Trophoblast cell (in vitro differentiated cells and primary cell): ENCODE data around the gene TM2D3.

ENCODE experiments used
- DNase-seq, 2 donors: peaks; one replicate each; pipeline ENCODE4 v3.0.0-alpha.2; 2016
- H2AFZ ChIP-seq: 2 replicates; pipeline ENCODE4 v1.6.1; 2013; ENCODE audit warnings: low read length, moderate library complexity, mild to moderate bottlenecking; ENCODE audit not compliant: insufficient read depth, poor library complexity
- H2AK5ac ChIP-seq: 2 replicates; pipeline ENCODE4 v1.6.1; 2013; ENCODE audit warnings: mild to moderate bottlenecking, low read length
- H2BK120ac ChIP-seq: 2 replicates; pipeline ENCODE4 v1.6.1; 2013; ENCODE audit warnings: low read length, mild to moderate bottlenecking, moderate library complexity; ENCODE audit not compliant: insufficient read depth, poor library complexity
- H2BK12ac ChIP-seq: 2 replicates; pipeline ENCODE4 v1.6.1; 2013; ENCODE audit warnings: mild to moderate bottlenecking, low read length, moderate library complexity
- H2BK5ac ChIP-seq: 2 replicates; pipeline ENCODE4 v1.6.1; 2013; ENCODE audit warnings: low read length, low read depth, moderate library complexity, mild to moderate bottlenecking; ENCODE audit not compliant: poor library complexity
- H3K14ac ChIP-seq: 2 replicates; pipeline ENCODE4 v1.6.1; 2013; ENCODE audit warnings: mild to moderate bottlenecking, low read length
- H3K18ac ChIP-seq: 2 replicates; pipeline ENCODE4 v1.6.1; 2013; ENCODE audit warnings: mild to moderate bottlenecking, low read length
- H3K23ac ChIP-seq: 2 replicates; pipeline ENCODE4 v1.6.1; 2013; ENCODE audit warnings: low read length
- H3K27ac ChIP-seq: 2 replicates; pipeline ENCODE4 v1.5.1; 2013; ENCODE audit warnings: low read depth, mild to moderate bottlenecking, inconsistent platforms, low read length, moderate library complexity
- H3K27me3 ChIP-seq: 2 replicates; pipeline ENCODE4 v1.6.1; 2013; ENCODE audit warnings: inconsistent platforms, mild to moderate bottlenecking, low read length, moderate library complexity; ENCODE audit not compliant: insufficient read depth
- H3K36me3 ChIP-seq, 2 experiments: 1 replicate in 1 of 2; 2 replicates in 1 of 2; pipeline ENCODE4 v1.6.1; 2013; ENCODE audit warnings: low read length in 2 of 2, mild to moderate bottlenecking in 2 of 2, moderate library complexity in 1 of 2; ENCODE audit not compliant: insufficient read depth in 2 of 2, control insufficient read depth in 1 of 2
- H3K4ac ChIP-seq: 2 replicates; pipeline ENCODE4 v1.6.1; 2013; ENCODE audit warnings: low read depth, mild to moderate bottlenecking, low read length, moderate library complexity
- H3K4me1 ChIP-seq, 2 experiments: 1 replicate in 1 of 2; 2 replicates in 1 of 2; pipeline ENCODE4 v1.6.1; 2013; ENCODE audit warnings: low read length in 2 of 2, mild to moderate bottlenecking in 2 of 2, moderate library complexity in 1 of 2; ENCODE audit not compliant: insufficient read depth in 2 of 2, control insufficient read depth in 1 of 2
- H3K4me2 ChIP-seq: 2 replicates; pipeline ENCODE4 v1.6.1; 2013; ENCODE audit warnings: inconsistent platforms, mild to moderate bottlenecking, low read length, moderate library complexity
- H3K4me3 ChIP-seq: 2 replicates; pipeline ENCODE4 v1.5.1; 2013; ENCODE audit warnings: mild to moderate bottlenecking, low read depth, low read length, inconsistent platforms
- H3K79me1 ChIP-seq: one replicate; pipeline ENCODE4 v1.6.1; 2013; ENCODE audit warnings: low read length
- H3K79me2 ChIP-seq: 2 replicates; pipeline ENCODE4 v1.6.1; 2013; ENCODE audit warnings: low read length, mild to moderate bottlenecking; ENCODE audit not compliant: control insufficient read depth, insufficient read depth, poor library complexity
- H3K9ac ChIP-seq: 2 replicates; pipeline ENCODE4 v1.6.1; 2013; ENCODE audit warnings: mild to moderate bottlenecking, low read length
- H3K9me3 ChIP-seq: 2 replicates; pipeline ENCODE4 v1.6.1; 2013; ENCODE audit warnings: low read depth, mild to moderate bottlenecking, control low read depth, inconsistent platforms, low read length; ENCODE audit not compliant: insufficient read depth
- H4K12ac ChIP-seq: 2 replicates; pipeline ENCODE4 v1.6.1; 2013; ENCODE audit warnings: low read depth, mild to moderate bottlenecking, low read length, moderate library complexity
- H4K8ac ChIP-seq: 2 replicates; pipeline ENCODE4 v1.6.1; 2013; ENCODE audit warnings: low read depth, mild to moderate bottlenecking, low read length, moderate library complexity
- H4K91ac ChIP-seq: one replicate; pipeline ENCODE4 v1.6.1; 2013; ENCODE audit warnings: low read depth, mild to moderate bottlenecking, low read length, moderate library complexity
- WGBS: extraction: QIAGEN DNeasy Blood & Tissue Kit; methylation state at CpG from one replicate; pipeline ENCODE4 v1.1.7; 2013; ENCODE audit warnings: missing lambda C conversion rate; ENCODE audit not compliant: insufficient read length, insufficient coverage; ENCODE audit errors: extremely low coverage; 5-methylcytosine and 5-hydroxymethylcytosine counted together

TM2D3 gene

DNA sequence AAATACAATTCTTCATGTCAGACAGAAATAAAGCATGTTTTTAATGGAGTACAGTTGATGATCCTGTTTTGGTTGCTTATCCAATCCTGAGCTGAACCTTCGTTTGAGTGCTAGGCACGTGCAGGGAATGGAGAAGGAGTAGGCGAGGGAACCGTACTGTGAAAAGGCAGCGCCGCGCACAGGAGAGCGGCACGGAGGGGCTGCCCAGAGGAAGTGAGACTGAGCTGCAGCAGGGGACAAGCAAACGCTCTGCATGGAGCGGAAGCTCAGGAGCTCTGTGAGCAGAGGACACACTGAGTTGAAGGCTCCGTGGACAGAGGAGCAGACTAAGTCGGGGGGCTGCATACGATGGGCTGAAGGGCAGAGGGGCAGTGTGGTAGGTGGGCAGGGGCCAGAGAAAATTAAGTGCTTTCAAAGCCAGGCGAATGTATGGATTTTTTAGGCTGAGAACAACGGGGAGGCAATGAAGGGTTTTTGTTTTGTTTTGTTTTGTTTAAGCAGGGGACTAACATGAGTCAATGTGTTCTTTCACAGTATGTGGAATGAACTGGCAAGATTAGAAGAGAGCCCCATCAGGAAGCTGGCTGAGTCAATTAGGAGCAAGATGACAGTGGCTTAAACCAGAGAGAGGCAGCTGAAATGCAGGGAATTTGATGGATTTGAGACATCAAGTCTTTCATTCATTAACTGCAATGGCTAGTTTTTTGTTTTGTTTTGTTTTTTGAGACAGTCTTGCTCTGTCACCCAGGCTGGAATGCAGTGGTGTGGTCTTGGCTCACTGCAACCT, 23.8 kb upstream of the TM2D3 start:
- Histone ChIP-seq H3K4me1 (peaks cover 2 to 4% of the 10 kb centered on the region in 2 experiments), H3K9me3 (no peaks in the 10 kb centered on the region), H3K4me3 (no peak overlapping the region), H2BK120ac (no peak overlapping the region), H4K91ac (peak overlapping the region; percentile 43), H2AFZ (no peak overlapping the region), H3K79me2 (no peaks in the 10 kb centered on the region), H3K23ac (no peak overlapping the region), H3K4ac (no peak overlapping the region), H3K18ac (no peak overlapping the region), H3K27ac (no peak overlapping the region), H3K9ac (no peak overlapping the region), H3K27me3 (no peaks in the 10 kb centered on the region), H3K4me2 (no peak overlapping the region), H2AK5ac (no peak overlapping the region), H2BK12ac (no peak overlapping the region), H4K12ac (no peak overlapping the region), H2BK5ac (no peak overlapping the region), H3K79me1 (no peaks in the 10 kb centered on the region), H3K14ac (peak overlapping the region; percentile 24), H4K8ac (peak overlapping the region; percentile 9), H3K36me3 (peaks cover 2 to 8% of the 10 kb centered on the region in 2 experiments)
- no CpG with 5 or more reads among the region's 16 CpGs for WGBS
- peak in 1 of 2 donors; percentile 43 for DNase-seq

GRCh38 chr15:101675015-101675414, 22.8 kb upstream of the TM2D3 start:
- H3K79me2 ChIP-seq, result no peaks in the 10 kb centered on the region
- H3K9me3 ChIP-seq, result no peaks in the 10 kb centered on the region
- H4K8ac ChIP-seq, result no peak overlapping the region
- H3K23ac ChIP-seq, result no peak overlapping the region
- no peak overlapping the region for H2BK120ac ChIP-seq
- peak overlapping the region; percentile 43 for H3K9ac ChIP-seq
- H2BK12ac ChIP-seq, result no peak overlapping the region
- H3K4ac ChIP-seq, result no peak overlapping the region
- H2BK5ac ChIP-seq, result no peak overlapping the region
- H3K14ac ChIP-seq, result no peak overlapping the region
- H2AK5ac ChIP-seq, result no peak overlapping the region
- DNase-seq, result no peak
- peaks cover 2 to 11% of the 10 kb centered on the region in 2 experiments for H3K36me3 ChIP-seq
- H3K27ac ChIP-seq, result no peak overlapping the region
- H3K18ac ChIP-seq, result no peak overlapping the region
- H4K91ac ChIP-seq, result no peak overlapping the region
- no peak overlapping the region for H2AFZ ChIP-seq
- H3K79me1 ChIP-seq, result no peaks in the 10 kb centered on the region
- H3K4me1 ChIP-seq, result peaks cover 2 to 4% of the 10 kb centered on the region in 2 experiments
- no peaks in the 10 kb centered on the region for H3K27me3 ChIP-seq
- no peak overlapping the region for H3K4me2 ChIP-seq
- H4K12ac ChIP-seq, result no peak overlapping the region
- WGBS, result no CpG with 5 or more reads among the region's 5 CpGs
- no peak overlapping the region for H3K4me3 ChIP-seq

- Histone ChIP-seq H3K4me2 (no peak overlapping the region), H3K23ac (no peak overlapping the region), H3K9me3 (no peaks in the 10 kb centered on the region), H3K4me1 (peaks cover 2 to 4% of the 10 kb centered on the region in 2 experiments), H3K79me2 (no peaks in the 10 kb centered on the region), H2AK5ac (no peak overlapping the region), H3K4ac (no peak overlapping the region), H2BK12ac (no peak overlapping the region), H3K36me3 (peaks cover 2 to 11% of the 10 kb centered on the region in 2 experiments), H3K27ac (no peak overlapping the region), H3K4me3 (no peak overlapping the region), H3K14ac (no peak overlapping the region), H3K79me1 (no peaks in the 10 kb centered on the region), H3K9ac (no peak overlapping the region), H2BK5ac (no peak overlapping the region), H4K91ac (no peak overlapping the region), H2BK120ac (no peak overlapping the region), H2AFZ (no peak overlapping the region), H3K18ac (no peak overlapping the region), H4K12ac (no peak overlapping the region), H4K8ac (no peak overlapping the region), H3K27me3 (no peaks in the 10 kb centered on the region)
- WGBS, result no CpG with 5 or more reads among the region's 9 CpGs
- no peak for DNase-seq
Observed at GRCh38 chr15:101672298-101672697, 20.1 kb upstream of the TM2D3 start.

DNA sequence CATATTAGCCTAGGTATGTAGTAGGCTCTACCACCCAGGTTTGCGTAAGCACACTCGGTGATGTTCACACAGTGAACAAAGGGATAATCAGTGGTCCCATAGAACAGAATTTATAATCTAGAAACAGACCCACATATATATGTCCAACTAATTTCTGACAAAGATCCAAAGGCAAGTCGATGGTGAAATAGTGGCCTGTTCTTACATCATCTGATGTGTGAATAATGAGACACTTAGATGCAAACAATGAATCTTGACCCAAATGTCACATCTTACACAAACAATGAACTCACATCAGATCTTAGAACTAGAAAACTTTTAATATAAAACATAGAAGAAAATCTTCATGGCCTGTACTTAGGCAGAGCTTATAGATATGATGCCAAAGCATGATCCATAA, 17.6 kb upstream of the TM2D3 start:
- WGBS, result no CpG with 5 or more reads among the region's 3 CpGs
- Histone ChIP-seq H3K23ac (no peak overlapping the region), H4K12ac (no peak overlapping the region), H2BK5ac (no peak overlapping the region), H3K79me1 (no peaks in the 10 kb centered on the region), H3K14ac (no peak overlapping the region), H4K8ac (no peak overlapping the region), H3K4me2 (no peak overlapping the region), H4K91ac (no peak overlapping the region), H3K36me3 (peaks cover 2 to 11% of the 10 kb centered on the region in 2 experiments), H2BK120ac (no peak overlapping the region), H2AFZ (no peak overlapping the region), H3K4me1 (no peaks in the 10 kb centered on the region), H3K79me2 (no peaks in the 10 kb centered on the region), H3K18ac (no peak overlapping the region), H3K9ac (no peak overlapping the region), H2BK12ac (no peak overlapping the region), H3K27me3 (no peaks in the 10 kb centered on the region), H3K4ac (no peak overlapping the region), H3K4me3 (no peak overlapping the region), H2AK5ac (no peak overlapping the region), H3K9me3 (no peaks in the 10 kb centered on the region), H3K27ac (no peak overlapping the region)
- DNase-seq, result peak in 1 of 2 donors; percentile 40
